ENCODE measurements around the gene PHC3.

Gene PHC3

GRCh38 chr3:170163956-170164645 lies 17.4 kb downstream of the PHC3 start:
- POLR2A ChIA-PET, result no interaction called here
- DNase-seq (ENCODE audit: extremely low spot score), result no peak
- CTCF ChIA-PET, result interaction anchor here (1.2 kb wide), 1 partner anchor 13 kb away, joined by 4 read pairs; no protein-coding TSS in a partner anchor
- no peak for TF ChIP-seq CTCF (IDR thresholded peaks at IDR 0.05; ENCODE audit: control extremely low read depth, extremely low read depth, low read depth, missing control alignments)

- TF ChIP-seq CTCF (IDR thresholded peaks at IDR 0.05; ENCODE audit: control extremely low read depth, extremely low read depth, low read depth, missing control alignments), result no peak
- ChIA-PET POLR2A (no interaction called here), CTCF (interaction anchor here (1.3 to 1.7 kb wide), 4 partner anchors 9 to 19 kb away, joined by 3 to 8 read pairs (median 4); partner anchors contain the start of gene PHC3)
- DNase-seq (ENCODE audit: extremely low spot score), result no peak
These were observed 18.9 kb downstream of the PHC3 start for GRCh38 chr3:170162630-170163029.

- ChIA-PET CTCF (interaction anchor here (1.3 to 1.7 kb wide), 4 partner anchors 9 to 20 kb away, joined by 3 to 8 read pairs (median 4); partner anchors contain the start of gene PHC3), POLR2A (no interaction called here)
- no peak for DNase-seq (ENCODE audit: extremely low spot score)
- no peak for TF ChIP-seq CTCF (IDR thresholded peaks at IDR 0.05; ENCODE audit: control extremely low read depth, extremely low read depth, low read depth, missing control alignments)
These were observed 19.5 kb downstream of the PHC3 start for GRCh38 chr3:170162052-170162451.

- TF ChIP-seq CTCF (IDR thresholded peaks at IDR 0.05; ENCODE audit: control extremely low read depth, extremely low read depth, low read depth, missing control alignments), result no peak
- no peak for DNase-seq (ENCODE audit: extremely low spot score)
- ChIA-PET CTCF (no interaction called here), POLR2A (no interaction called here)
These were observed 21.6 kb downstream of the PHC3 start for GRCh38 chr3:170159933-170160332.

DNA sequence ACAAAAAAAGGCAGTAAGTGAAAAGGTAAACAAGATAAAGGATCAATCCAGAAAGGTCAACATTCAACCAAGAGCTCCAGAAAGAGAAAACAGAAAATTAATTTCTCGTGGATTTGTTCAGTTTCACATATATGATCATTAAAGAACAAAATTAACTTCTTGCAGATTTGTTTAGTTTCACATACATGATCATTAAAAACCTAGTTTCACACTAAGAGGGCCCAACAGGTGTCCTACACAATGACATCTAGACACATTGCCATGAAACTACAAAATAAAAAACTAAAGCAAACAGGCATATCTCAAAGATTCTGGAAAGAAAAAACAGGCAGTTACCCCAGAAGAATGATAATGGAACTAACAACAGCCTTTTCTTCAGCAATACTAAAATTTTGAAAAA lies 22.1 kb downstream of the PHC3 start:
- no peak for TF ChIP-seq CTCF (IDR thresholded peaks at IDR 0.05; ENCODE audit: control extremely low read depth, extremely low read depth, low read depth, missing control alignments)
- no peak for DNase-seq (ENCODE audit: extremely low spot score)
- ChIA-PET CTCF (interaction anchor here (1.4 kb wide), 1 partner anchor 12 kb away, joined by 3 read pairs; no protein-coding TSS in a partner anchor), POLR2A (interaction anchor here (0.6 to 0.7 kb wide), 2 partner anchors 69 to 387 kb away, joined by 5 to 6 read pairs; no protein-coding TSS in a partner anchor)

- ChIA-PET CTCF (interaction anchor here (2.1 kb wide), 1 partner anchor 15 kb away, joined by 5 read pairs; no protein-coding TSS in a partner anchor), POLR2A (no interaction called here)
- no peak for DNase-seq (ENCODE audit: extremely low spot score)
- TF ChIP-seq CTCF (IDR thresholded peaks at IDR 0.05; ENCODE audit: control extremely low read depth, extremely low read depth, low read depth, missing control alignments), result no peak
These were observed 25.9 kb downstream of the PHC3 start for GRCh38 chr3:170155604-170156003.

All from GM10248 (cell line).